Ammon's horn (tissue), 1 donor: Measurements from ENCODE around the gene C19orf44.
"Not testable (repeated sequence)": the region's sequence is repeated elsewhere in the genome, so short reads cannot be mapped to it uniquely, and the experiment has no call there.

Source experiments
- DNase-seq: peaks from one replicate; pipeline ENCODE4 v3.0.0-alpha.2; 2016; ENCODE audit warnings: low spot score

C19orf44 gene

DNA sequence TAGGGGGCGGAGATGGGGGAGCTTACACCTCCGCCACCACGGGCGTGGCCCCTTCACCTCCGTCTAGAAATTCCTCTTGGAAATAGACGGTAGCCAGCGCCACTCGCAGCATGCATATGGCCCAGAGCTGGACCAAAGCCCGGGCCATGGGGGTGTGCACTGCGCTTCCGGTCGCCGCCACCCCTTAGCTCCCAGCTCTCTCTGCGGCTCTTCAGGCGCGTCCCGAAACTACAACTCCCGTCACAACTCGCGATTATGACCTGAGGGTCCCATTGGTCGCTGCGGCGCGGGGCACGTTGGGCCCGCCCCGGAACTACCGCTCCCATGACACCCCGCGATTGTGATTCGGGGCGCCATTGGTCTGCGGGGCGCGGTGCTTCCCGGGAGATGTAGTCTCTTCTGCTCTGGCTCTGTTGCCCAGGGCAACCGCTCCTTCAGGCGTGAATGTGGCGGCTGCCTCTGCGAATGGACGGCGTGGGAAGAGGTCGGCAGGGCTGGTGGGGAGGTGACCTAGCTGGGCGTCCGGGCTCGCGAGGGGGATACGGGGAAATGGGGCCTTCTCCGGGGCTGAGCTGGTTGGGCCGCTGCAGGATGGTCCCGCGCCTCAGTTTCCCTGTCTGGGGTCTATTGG is at the start of gene C19orf44, which contains the start of gene CALR3:
TSS of gene C19orf44 (plus strand) at position 413 of the 631 bp plus-strand sequence. CDS start 4,399 bp downstream, outside the sequence.
TSS of gene CALR3 (minus strand) at position 186 of the 631 bp plus-strand sequence. CDS start at position 148, 38 bp downstream.
- peak; percentile 99 for DNase-seq

DNA sequence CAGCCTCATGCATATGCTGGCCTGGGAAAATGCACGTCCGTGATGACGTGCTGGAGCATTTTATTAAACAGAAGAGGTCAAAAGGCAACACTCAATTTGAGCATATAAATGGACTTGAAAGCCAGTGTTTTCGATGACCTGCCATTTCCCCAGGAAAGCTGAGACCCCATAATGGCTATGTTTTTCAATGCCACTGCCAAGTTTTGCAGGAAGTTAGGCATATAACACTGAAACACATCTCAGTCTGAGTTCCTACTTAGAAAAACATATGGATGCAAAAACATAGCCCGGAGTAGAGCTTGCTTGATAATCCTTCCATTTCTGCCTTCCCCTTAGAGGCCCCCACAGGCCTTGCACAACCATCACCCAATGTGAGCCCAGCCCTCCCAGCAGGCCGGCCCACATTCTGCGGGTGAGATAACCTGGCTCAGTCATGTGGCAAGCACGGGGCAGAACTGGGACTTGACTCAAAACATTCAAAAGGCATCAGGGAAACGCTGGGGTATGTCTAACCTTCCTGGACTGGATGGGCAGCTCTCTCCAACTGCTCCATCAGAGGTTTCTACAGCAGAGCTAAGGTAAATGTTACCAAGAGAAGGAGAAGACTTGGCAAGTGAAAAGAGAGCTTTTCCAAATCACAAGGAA is 49.3 kb upstream of the C19orf44 start:
- peak; percentile 73 for DNase-seq

DNA sequence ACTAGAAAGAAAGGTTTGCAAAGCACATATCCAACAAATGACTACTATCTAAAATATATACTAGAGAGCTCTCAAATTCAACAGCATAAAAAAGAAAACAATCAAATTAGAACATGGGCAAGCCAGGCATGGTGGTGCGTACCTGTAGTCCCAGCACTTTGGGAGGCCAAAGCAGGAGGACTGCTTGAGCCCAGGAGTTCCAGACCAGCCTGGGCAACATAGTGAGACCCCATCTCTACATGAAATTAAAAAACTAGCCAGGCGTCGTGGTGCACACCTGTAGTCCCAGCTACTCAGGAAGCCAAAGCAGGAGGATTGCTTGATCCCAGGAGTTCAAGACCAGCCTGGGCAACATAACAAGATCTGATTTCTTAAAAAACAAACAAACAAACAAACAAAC is 47.3 kb upstream of the C19orf44 start:
- not testable (repeated sequence) for DNase-seq

DNA sequence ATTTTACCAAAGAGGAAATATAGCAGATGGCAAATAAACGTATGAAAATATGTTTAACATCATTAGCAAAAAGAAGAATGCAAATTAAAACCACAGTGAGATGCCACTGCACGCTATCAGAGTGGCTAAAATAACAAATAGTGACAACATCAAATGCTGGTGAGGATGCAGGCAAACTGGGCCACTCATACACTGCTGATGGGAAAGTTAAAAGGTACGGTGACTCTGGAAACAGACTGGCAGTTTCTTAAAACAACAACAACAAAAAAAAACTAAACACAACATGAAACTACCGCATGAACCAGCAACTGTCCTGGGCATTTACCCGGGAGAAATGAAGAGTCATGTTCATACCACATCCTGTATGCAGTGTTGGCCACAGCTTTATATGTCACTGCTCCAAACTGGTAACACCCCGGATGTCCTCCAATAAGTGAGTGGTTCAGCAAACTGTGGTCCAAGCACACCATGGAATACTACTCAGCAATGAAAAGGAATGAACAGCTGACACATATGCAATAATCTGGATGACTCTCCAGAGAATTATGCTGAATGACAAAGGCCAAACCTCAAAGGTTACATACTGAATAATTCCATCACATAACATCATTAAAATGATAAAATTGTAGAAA is 46.7 kb upstream of the C19orf44 start:
- DNase-seq, result no peak

DNA sequence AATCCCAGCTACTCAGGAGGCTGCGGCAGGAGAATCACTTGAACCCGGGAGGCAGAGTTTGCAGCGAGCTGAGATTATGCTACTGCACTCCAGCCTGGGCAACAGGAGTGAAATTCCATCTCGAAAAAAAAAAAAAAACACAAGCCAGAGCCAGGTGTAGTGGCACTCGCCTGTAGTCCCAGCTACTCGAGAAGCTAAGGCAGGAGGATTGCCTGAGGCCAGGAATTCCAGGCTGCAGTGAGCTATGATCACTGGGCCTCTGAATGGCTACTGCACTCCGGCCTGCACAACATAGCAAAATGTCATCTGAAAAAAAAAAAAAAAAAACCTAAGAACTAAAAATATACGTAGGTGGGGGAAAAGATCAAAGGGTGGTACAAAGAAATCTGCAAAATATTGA is 43.9 kb upstream of the C19orf44 start:
- DNase-seq, result no peak

DNA sequence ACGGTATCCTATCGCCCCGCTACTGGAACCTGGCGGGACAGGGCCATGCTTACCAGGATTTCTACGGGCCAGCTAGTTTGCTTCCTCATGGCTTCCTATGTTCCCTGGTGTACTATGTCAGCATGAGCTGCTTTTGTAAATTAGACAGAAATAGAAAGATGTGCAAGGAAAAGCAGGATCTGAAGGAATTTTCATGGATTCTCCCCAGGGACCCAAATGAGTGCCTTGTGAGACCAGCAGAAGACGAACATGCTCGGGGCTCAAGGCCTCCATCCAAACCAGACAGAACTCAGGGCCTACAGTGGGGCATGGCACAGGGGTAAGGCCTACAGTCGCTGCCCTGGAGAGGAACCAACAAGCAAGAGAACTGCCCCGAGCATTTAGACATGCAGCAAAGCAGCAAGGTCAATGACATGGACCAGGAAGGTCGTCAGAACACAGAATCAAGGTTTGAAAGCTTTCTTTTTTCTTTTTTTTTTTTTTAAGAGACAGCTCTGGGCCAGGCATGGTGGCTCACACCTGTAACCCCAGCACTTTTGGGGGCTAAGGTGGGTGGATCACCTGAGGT is 41.8 kb upstream of the C19orf44 start:
- no peak for DNase-seq

DNA sequence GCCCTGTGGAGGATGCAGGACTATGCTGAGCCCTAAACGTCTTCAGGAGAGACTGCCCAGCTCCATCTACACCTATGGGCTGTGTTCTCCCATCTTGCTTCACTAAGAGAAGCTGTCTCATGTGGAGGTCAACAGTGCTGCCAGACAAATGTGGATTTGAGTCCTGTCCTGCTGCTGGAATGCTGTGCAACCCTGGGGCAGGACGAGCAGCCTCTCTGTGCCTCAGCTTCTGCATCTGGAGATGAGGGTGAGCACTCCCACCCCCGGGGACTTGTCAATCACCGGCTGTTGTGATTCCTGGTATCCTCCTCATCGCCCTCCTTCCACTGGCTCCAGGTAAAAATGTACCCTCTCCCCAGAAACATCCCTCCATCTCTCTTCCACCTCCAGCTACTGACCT is 40.7 kb upstream of the C19orf44 start:
- no peak for DNase-seq

DNA sequence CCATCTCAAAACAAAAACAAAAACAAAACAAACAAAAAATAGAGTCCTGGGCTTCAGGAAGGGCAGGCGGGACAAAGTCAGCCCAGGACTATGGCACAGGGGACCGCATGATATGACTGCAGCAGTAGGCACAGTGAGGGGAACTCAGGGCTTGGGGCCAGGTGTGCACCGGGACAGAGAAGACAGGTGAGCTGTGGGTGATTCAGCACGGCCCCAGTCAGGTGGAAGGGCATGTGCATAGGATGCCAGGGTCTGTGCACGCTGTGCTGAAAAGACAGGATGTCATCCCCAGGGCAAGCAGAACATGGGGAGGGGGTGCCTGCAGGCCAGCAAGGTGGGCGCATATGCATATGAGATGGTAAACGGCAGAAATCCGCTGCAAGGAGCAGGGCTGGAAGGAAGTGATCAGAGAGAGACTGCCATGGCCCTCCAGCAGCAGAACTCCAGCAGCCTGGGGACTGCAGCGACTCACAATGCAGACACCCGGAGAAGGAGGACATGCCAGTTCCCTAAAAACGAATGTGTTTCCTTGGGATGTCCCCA is 39.5 kb upstream of the C19orf44 start:
- DNase-seq, result no peak

DNA sequence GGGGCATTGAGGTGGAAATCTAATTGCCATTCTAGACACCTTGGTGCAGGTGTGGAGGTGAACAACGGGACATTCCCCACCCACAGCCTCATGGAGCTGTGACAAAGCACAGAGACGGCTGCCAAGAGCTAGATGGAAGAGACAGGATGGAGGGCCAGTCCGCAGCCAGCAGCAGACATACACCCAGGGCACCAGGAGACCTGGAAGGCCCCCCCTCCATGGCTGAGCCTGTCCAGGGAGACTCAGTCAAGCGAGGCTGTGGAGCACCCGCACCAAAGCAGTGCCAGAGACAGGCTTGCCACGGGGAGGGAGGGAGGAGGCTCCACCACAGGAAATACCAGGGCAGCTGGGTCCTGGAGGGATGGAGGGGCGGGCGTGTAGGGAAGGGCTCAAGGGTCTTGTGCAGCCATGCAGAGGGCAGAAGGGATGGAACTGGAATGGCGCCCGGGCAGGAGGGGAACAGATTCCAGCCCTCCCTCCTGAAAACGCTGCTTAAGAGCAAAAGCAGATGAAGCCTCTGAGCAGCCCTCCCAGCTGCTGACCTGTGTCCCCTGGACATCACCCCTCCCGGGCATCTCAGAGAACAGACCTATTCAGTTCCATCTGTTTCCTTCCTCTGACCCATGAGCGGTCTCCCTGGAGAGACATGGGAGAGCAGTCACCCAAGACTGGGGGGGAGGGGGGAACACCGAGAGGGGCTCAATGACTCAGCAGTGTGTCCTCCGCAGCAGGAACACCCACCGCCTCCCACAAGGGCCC is 38.8 kb upstream of the C19orf44 start:
- DNase-seq, result no peak

DNA sequence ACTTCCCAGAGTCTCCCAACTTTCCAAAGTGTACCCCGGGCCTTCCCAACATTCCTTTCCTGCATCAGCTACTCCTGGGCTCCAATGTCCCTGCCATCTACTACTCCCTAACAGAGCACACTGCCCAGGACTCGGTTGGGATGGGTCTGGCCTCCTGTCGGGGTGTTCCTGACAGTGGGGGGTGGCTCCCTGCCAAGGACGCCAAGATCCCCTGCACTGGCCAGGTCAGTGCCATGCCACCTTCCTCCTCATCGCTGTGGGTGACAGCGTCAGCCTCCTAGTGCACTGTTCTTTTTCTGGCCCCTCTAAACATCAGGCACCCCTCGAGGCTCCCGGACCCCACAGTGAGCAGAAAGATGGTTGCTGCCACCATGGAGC is 38.3 kb upstream of the C19orf44 start:
- no peak for DNase-seq

DNA sequence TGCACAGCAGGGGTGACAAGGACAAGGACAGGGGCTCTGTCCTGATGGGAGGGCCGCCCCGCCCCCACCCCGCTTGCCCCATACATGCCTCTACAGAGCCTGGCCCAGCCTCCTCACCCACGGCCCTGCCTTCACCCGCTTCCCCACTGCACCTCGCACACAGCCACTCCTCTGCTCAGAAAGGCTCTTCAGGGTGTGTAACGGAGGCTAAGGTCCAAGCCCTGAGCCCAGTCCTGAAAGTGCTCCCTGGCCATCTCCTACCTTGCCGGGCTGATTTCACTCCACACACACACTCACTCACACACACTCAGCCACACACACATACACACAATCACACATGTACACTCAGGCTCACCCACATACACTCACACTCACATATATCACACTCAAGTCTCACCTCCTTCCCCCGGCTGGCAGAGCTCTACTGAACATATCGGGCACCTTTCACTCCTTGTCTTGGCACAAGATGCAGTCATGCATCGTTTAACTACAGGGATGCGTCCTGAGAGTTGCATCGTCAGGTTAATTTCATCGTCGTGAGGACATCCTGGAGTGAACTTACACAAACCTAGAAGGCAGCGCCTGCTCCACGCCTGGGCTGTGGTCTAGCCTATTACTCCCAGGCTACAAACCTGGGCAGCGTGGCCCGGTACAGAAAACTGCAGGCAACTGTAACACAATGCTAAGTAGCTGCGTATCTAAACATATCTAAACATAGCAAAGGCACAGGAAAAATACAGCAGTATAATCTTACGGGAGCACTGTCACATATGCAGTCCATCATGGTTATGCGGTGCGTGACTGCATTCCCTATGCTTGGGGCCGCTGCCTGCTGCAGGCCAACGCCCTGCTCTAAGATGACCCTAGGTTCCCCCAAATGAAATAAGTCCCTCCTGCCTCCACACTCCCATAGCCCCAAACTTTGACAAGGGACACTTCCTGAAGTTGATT is 37.5 kb upstream of the C19orf44 start:
- no peak for DNase-seq

DNA sequence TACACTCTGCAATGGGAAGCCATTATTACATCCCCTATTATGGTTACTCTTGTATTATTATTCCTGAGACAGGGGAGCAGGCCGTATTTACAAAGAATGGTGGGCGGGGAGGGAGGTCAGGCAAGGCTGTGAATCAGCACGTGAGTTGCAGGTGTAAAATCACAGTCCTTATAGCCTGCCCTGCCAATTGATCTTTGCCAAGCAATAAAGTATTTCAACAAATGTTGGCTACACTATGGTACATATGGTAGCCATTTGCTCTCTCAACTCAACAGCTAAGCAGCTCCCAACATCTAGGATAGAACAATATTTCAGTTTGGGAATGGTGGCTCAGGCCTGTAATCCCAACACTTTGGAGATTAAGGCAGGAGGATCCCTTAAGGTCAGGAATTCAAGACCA is 36.5 kb upstream of the C19orf44 start:
- no peak for DNase-seq

DNA sequence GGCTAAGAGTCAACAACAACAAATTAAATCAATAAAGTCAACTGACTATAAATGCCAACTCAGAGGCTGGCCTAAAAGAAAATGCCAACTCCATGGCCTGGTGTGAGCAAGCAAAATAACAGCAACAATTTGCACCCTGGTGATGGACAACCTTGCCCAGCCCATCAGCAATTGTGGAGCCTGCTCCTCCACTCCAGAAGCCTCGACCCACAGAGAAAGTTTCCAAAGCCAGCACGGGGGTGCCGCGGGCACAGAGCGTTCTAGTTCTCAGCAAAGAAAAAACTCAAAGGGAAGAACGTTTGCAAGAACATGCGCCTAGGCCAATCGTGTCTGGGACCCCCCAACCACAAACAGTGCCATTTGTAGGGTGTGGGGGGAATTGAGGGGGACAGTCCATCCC is 35.7 kb upstream of the C19orf44 start:
- DNase-seq, result peak; percentile 66

DNA sequence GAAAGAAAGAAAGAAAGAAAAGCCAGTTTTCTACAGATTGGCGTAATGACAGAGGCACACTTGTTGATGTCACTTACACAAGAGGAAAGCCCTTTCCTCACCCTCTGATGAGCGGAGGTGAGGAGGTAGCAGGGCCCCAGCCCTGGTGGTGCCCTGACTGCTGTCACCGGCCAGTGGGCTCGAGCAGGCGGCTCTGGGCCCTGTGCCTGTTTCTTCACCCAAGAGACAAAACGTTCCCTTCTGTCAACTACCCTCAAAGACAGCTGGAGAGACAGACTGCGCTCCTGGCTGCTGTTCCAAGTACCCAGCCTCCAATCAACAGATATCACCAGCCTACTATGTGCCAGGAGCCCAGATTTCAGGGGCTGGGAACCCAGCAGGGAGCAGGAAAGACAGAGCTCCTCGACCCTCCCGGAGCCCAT is 34.6 kb upstream of the C19orf44 start:
- DNase-seq, result peak; percentile 66

DNA sequence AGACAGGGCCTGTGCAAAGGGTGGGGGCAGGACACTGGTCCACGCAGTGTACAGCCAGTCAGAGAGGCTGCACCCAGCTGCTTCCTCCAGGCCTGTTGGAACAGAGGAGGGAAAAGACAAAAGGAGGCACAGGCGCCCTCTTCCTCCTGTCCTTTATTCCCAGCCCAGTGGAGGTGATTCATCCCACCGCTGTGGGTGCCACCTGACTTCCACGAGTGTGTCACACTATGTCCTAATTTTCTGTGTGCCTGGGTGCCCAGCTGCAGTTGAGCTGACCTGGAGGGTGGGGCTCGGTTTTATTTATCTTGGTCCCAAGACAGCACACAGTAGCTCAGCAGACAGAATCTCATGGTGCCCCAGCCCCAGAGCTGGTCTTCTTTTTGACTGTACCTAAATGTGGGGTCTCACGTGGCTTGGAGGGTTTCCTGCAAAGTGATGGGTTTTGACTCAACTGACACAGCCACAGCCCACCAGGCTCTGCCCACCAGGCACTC is 33.4 kb upstream of the C19orf44 start:
- DNase-seq, result no peak

DNA sequence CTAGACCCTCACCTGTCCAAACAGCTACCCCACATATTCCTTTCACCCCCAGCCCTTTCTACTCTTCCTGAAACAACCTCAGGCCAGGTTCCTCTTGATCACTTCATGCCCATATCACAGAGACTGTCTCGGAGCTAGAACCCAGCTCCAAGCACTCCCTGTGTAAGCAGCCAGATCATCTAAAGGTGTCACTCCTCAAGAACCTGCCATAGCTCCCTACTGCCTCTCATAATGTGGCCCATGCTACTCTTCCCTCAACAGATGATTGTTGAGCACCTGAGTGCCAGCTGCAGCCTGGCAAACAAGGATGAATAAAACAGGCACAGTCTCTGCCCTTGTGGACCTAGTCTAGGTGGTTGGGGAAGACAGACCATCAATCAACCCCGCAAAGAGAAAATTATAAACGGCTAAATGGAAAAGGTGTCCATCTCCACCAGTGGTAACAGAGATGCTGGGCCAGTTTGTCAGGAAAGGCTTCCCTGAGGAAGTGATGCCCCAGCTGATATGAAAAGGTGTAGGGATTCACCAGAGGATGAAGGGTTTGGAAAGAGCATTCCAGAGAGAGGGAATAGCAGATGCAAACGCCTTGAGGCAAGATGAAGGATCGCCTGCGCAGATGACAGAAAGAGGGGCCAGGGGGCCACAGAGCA is 32.7 kb upstream of the C19orf44 start:
- no peak for DNase-seq

DNA sequence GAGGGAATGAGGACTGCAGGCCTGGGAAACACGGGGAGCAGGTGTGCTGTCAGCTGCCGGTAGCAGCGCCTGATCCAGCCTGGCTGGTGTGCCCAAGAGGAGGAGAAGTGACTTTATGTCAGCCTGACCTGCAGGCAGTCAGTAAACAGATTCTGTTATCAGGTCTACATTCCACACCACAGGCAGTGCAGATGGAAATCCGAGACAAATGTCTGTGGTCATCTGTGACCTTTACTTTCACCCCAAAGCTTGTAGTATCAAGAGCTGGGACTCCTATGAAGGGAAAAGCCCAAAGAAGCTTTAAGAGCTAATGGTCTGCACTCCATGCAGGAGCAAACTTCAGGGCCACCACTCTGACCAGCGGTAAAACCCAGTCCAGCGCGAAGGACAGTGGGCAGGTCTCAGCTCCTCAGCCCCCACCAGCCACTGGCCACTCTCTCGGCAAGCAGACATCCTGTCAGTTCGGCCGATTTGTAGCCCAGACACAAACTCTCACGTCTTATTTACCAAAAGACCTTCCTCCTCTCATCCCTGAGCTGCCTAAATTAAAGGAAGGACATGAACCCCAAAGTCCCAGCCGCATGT is 32.1 kb upstream of the C19orf44 start:
- DNase-seq, result no peak

DNA sequence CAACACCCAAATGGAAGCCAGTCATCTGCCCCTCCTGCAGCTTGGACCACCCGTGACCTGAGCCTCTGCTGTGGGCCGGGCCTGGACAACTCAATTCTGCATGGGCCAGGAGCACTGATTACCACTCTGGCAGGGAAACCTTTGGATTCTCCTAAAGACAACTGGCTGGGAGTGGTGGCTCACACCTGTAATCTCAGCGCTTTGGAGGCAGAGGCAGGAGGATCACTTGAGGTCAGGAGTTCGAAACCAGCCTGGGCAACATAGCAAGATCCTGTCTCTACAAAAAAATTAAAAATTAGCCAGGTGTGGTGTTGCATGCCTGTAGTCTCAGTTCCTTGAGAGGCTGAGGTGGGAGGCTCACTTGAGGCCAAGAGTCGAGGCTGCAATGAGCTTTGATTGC is 31.0 kb upstream of the C19orf44 start:
- DNase-seq, result no peak

DNA sequence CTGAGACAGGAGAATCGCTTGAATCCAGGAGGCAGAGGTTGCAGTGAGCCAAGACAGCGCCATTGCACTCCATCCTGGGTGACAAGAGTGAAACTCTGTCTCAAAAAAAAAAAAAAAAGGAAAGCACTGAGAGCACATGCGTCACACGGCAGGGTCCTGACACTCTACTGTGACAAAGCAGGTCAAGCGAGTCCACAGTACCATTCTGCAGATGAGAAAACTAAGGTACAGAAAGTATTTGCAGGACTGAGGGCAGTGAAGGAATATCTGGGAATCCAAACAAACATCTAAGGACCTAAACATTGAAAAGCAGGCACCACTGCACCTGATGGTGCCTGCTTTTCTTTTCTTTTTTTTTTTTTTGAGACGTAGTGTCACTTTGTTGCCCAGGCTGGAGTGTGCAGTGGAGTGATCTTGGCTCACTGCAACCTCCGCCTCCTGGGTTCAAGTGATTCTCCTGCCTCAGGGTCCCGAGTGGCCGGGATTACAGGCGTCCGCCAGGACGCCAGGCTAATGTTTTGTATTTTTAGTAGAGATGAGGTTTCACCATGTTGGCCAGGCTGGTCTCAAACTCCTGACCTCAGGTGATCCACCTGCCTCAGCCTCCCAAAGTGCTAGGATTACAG is 29.3 kb upstream of the C19orf44 start:
- DNase-seq, result not testable (repeated sequence)
